ENCODE data around the gene CASP8. TPM values are rescaled to one million over a fixed set of nuclear protein-coding genes. Genes with fewer than 3 reads are reported as not detected.

The CASP8 gene
- total and polyA plus RNA-seq, 2 of the 13 experiments (the other 11 are each of a cell fraction or from before 2014, with no cell fraction given), result 25.0 to 52.8 TPM

DNA sequence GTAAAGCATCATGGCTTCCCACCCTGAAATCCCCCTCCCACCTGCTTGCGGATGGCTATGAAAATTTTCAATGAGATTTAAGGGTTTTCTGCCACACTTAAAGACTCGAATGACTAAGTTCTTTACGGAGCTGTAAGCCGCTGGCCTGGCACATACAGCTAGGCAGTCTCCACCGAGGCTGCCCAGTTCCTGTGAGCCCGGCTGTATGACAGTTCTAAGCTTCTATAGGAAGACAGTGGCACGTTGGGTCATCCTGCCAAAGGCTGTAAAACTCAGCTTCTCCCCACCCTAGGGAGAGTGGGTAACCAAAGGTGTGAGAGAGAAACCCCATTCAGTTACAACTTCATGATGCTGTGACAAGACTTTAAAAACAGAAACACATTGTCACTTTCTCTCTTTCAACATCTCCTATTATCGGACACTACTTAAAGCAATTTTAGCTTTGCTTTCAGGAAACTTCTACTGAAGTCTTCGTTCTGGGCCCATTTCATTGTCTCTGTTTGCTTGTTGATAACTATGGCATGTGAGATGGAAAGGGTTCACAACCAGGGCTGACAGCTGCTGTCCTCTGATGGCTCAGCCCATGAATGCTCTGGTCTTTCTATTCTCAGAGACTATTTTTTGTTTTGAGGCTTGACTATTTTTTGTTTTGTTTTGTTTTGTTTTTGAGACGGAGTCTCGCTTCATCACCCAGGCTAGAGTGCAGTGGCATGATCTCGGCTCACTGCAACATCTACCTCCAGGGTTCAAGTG, 7.1 kb downstream of the CASP8 start:
- no peak for DNase-seq (ENCODE audit: low spot score)
- in situ Hi-C loops (cut with HindIII; ENCODE audit: extremely low pct_ligation_motif_present, low pct_unique_long_range_greater_than_20kb) (no loop called here), intact Hi-C loops (cut with micrococcal nuclease; ENCODE audit: unreplicated experiment) (no loop called here)
- Histone ChIP-seq H3K79me2 (ENCODE audit: insufficient read depth, low read length) (peaks cover 16% of the 10 kb centered on the region), H3K27me3 (ENCODE audit: control insufficient read depth in 1 of 2, insufficient read depth in 2 of 2, low read length in 2 of 2) (no peaks in the 10 kb centered on the region), H2AFZ (ENCODE audit: low read length) (no peak overlapping the region), H3K4me3 (replicated peaks in 1 of 3; ENCODE audit: insufficient read depth in 1 of 3, low read depth in 2 of 3, low read length in 3 of 3) (no peak overlapping the region), H3K27ac (ENCODE audit: extremely low read length, insufficient read depth, low read length) (no peak overlapping the region), H3K36me3 (replicated peaks in 1 of 2; ENCODE audit: control insufficient read depth in 1 of 2, insufficient read depth in 2 of 2, low read length in 2 of 2) (peaks cover 16 to 28% of the 10 kb centered on the region in 2 experiments), H3K4me1 (ENCODE audit: insufficient read depth, low read length) (peaks cover 6% of the 10 kb centered on the region; the same call in 1 of the 2 replicates), H3K9me3 (ENCODE audit: low read length) (no peaks in the 10 kb centered on the region), H3K9ac (ENCODE audit: insufficient read depth, low read depth, low read length) (no peak overlapping the region), H4K20me1 (ENCODE audit: insufficient read depth, low read length) (no peaks in the 10 kb centered on the region), H3K4me2 (ENCODE audit: low read depth, low read length) (no peak overlapping the region)
- 94% methylated on average over 12 of the region's 12 CpGs for WGBS (ENCODE audit: low lambda C conversion rate)
- ChIA-PET POLR2A (no interaction called here), CTCF (ENCODE audit: low intra/inter-chr PET ratio, low total read pairs) (no interaction called here)
- TF ChIP-seq SRY (CRISPR knock-in tag; IDR thresholded peaks at IDR 0.05) (no peak), ZSCAN21 (CRISPR knock-in tag; IDR thresholded peaks at IDR 0.05; ENCODE audit: borderline replicate concordance) (no peak), SMARCE1 (IDR thresholded peaks at IDR 0.05; ENCODE audit: borderline replicate concordance) (no peak), ZNF691 (CRISPR knock-in tag; IDR thresholded peaks at IDR 0.05; ENCODE audit: borderline replicate concordance, low read depth) (no peak), MYPOP (CRISPR knock-in tag; IDR thresholded peaks at IDR 0.05) (no peak), ZNF790 (CRISPR knock-in tag; IDR thresholded peaks at IDR 0.05; ENCODE audit: borderline replicate concordance) (no peak)
- no TSS peak for BruUV-seq (replicated peaks)
- no peak for FAIRE-seq
- ATAC-seq, result no peak

Data from HepG2 (cell line).